ENCODE data around the gene GDPD5. TPM values are rescaled to one million over a fixed set of nuclear protein-coding genes. Genes with fewer than 3 reads are reported as not detected.

The GDPD5 gene
- total and polyA plus RNA-seq, 9 of the 15 experiments (the other 6 are each of a cell fraction or from before 2014, with no cell fraction given) = 0.32 to 27.3 (median 8.0) TPM

GRCh38 chr11:75558939-75559843, 33.5 kb upstream of the GDPD5 start (continued):
- TF ChIP-seq E2F8 (IDR thresholded peaks at IDR 0.05; ENCODE audit: low read depth, partially characterized antibody) (no peak), PRDM10 (IDR thresholded peaks at IDR 0.05; ENCODE audit: partially characterized antibody) (peak; percentile 93), JUN (IDR thresholded peaks at IDR 0.05; ENCODE audit: borderline replicate concordance, low read depth, low read length) (no peak), JUN (CRISPR knock-in tag; IDR thresholded peaks at IDR 0.05; ENCODE audit: borderline replicate concordance) (no peak), ZKSCAN8 (CRISPR knock-in tag; IDR thresholded peaks at IDR 0.05) (no peak), ID3 (CRISPR knock-in tag; IDR thresholded peaks at IDR 0.05) (no peak), ID3 (tag; IDR thresholded peaks at IDR 0.05) (no peak), BCOR (IDR thresholded peaks at IDR 0.05) (peak; percentile 100), ZNF184 (CRISPR knock-in tag; IDR thresholded peaks at IDR 0.05) (no peak), TBL1XR1 (IDR thresholded peaks at IDR 0.05; ENCODE audit: low read length in 2 of 2) (no peak), ZNF124 (CRISPR knock-in tag; IDR thresholded peaks at IDR 0.05) (no peak), RFX5 (IDR thresholded peaks at IDR 0.05; ENCODE audit: low read depth, low read length) (no peak), L3MBTL2 (IDR thresholded peaks at IDR 0.05) (peak; percentile 85), ZNF395 (CRISPR knock-in tag; IDR thresholded peaks at IDR 0.05) (peak; percentile 70; the same call in 1 of the 2 replicates), E2F5 (CRISPR knock-in tag; IDR thresholded peaks at IDR 0.05) (no peak), PPARD (CRISPR knock-in tag; IDR thresholded peaks at IDR 0.05) (no peak), KHSRP (IDR thresholded peaks at IDR 0.05) (no peak), FOXK2 (conservative IDR thresholded peaks at IDR 0.05 in 1 of 2, IDR thresholded peaks at IDR 0.05 in 1 of 2; ENCODE audit: low read depth in 2 of 2) (no peak)
